GM12872 (cell line): ENCODE results near the gene CCDC185.

Experiments used
- TF ChIP-seq, protein P1 (sequence below): IDR thresholded peaks from 3 replicates; pipeline ENCODE4 v1.5.1; 2011; ENCODE audit warnings: low read depth, mild to moderate bottlenecking, low read length, moderate library complexity; ENCODE audit not compliant: insufficient read depth

Gene CCDC185

GRCh38 chr1:223421676-223422075, 28.5 kb downstream of the CCDC185 start:
- TF ChIP-seq, protein P1, sequence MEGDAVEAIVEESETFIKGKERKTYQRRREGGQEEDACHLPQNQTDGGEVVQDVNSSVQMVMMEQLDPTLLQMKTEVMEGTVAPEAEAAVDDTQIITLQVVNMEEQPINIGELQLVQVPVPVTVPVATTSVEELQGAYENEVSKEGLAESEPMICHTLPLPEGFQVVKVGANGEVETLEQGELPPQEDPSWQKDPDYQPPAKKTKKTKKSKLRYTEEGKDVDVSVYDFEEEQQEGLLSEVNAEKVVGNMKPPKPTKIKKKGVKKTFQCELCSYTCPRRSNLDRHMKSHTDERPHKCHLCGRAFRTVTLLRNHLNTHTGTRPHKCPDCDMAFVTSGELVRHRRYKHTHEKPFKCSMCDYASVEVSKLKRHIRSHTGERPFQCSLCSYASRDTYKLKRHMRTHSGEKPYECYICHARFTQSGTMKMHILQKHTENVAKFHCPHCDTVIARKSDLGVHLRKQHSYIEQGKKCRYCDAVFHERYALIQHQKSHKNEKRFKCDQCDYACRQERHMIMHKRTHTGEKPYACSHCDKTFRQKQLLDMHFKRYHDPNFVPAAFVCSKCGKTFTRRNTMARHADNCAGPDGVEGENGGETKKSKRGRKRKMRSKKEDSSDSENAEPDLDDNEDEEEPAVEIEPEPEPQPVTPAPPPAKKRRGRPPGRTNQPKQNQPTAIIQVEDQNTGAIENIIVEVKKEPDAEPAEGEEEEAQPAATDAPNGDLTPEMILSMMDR, result no peak

DNA sequence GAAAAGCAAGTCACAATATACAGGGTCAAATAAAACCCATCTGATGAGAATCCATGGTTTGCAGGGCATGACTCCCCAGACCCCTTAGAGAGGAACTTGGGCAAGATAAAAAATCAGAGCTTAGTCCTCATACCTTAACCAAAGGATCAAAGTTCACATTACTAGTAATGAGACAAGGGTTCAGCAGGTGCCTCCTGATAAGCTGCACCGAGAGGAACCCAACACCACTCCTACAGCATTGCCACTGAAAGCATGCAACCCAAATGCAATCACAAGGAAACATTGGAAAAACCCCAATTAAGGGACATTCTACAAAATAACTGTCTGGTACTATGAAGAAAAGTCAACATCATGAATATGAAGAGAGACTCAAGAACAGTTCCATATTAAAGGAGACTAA, 29.7 kb downstream of the CCDC185 start:
- TF ChIP-seq, protein P1, result no peak

- TF ChIP-seq, protein P1, result no peak
Measured at GRCh38 chr1:223423641-223424233, 30.5 kb downstream of the CCDC185 start.

- TF ChIP-seq, protein P1, result no peak
Measured at GRCh38 chr1:223425550-223425949, 32.3 kb downstream of the CCDC185 start.

GRCh38 chr1:223426936-223427335, 33.7 kb downstream of the CCDC185 start:
- TF ChIP-seq, protein P1, result no peak

DNA sequence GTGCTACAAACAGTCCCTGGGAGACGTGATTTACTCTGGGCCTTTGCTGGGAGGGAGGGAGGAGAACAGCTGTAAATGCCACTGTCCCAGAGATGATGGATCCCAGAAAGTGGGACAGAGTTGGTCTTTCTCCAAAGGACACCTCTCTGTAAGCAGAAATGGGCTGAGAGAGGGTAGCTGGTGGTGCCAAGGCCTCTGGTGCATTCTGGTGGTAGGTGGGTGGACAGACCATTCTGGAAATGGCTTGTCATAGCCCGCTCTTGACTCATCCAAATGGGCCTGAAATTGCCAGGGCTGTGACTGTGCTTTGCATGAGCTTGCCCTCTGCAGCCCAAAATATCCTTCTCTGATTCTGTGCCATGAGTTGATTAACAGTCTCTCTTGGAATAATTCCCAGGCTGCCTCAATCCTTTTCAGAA, 36.1 kb downstream of the CCDC185 start:
- TF ChIP-seq, protein P1, result no peak

DNA sequence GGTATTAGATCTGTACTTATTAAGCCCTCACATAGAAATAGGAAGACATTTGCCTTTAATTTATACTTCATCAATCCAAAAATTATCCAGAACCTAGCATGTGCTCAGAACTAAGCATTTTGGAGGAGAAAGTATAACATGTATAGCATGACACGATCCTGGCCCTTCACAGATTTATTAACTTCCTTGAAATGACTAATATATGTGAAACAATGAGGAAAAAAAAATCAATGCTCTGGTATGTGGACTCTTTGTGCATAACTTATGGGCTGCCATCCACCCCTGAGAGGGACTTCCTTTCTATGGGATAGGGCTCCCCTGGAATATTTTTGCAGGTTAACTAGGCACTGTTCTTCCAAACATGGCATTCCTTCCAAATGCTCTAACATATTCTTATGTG, 36.6 kb downstream of the CCDC185 start:
- TF ChIP-seq, protein P1, result no peak

DNA sequence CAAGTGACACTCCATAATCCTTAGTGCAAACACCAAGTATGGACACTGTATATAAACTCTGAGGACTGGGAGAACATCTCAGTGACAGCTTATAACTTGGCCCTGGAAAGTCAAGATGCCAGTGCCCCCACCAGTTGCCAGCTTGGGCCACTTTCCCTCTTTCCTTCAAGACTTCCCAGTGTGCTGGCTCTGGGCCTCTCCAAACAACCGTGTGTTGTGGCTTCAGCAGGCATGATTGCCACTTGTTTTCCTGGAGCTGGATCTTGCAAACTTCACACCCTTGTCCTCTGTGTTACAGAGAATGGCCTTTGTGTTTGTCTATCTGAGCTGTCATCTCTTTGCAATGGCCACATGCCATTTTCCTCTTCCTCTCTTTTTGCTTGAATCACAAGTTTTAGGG, 37.0 kb downstream of the CCDC185 start:
- TF ChIP-seq, protein P1, result no peak
